ENCODE results near the gene PANX3. TPM values are rescaled to one million over a fixed set of nuclear protein-coding genes. Genes with fewer than 3 reads are reported as not detected.

PANX3 gene
- total RNA-seq, 2 donors from 2014 or later = not detected

- intact Hi-C loops (cut with DNase I) = no loop called here
- no peak for TF ChIP-seq CTCF (IDR thresholded peaks at IDR 0.05)
- Histone ChIP-seq H3K9ac (ENCODE audit: low read depth in 2 of 2, low read length in 2 of 2) (no peak overlapping the region), H3K9me3 (no peaks in the 10 kb centered on the region), H3K27ac (no peak overlapping the region), H3K27me3 (no peaks in the 10 kb centered on the region), H3K4me3 (no peak overlapping the region), H3K36me3 (peaks cover 14% of the 10 kb centered on the region), H3K4me1 (peaks cover 4% of the 10 kb centered on the region)
- no peak for DNase-seq
Measured at GRCh38 chr11:124627546-124627945, 16.3 kb downstream of the PANX3 start.

- Histone ChIP-seq H3K4me1 (no peaks in the 10 kb centered on the region), H3K4me3 (no peak overlapping the region), H3K9me3 (no peaks in the 10 kb centered on the region), H3K9ac (ENCODE audit: low read depth in 2 of 2, low read length in 2 of 2) (no peak overlapping the region), H3K36me3 (peaks cover 24% of the 10 kb centered on the region), H3K27me3 (no peaks in the 10 kb centered on the region), H3K27ac (no peak overlapping the region)
- no peak for DNase-seq
- intact Hi-C loops (cut with DNase I) = no loop called here
- TF ChIP-seq CTCF (IDR thresholded peaks at IDR 0.05) = no peak
Measured at GRCh38 chr11:124629961-124630360, 18.7 kb downstream of the PANX3 start.

GRCh38 chr11:124633355-124633754 lies 22.1 kb downstream of the PANX3 start:
- TF ChIP-seq CTCF (IDR thresholded peaks at IDR 0.05) = no peak
- Histone ChIP-seq H3K4me1 (no peaks in the 10 kb centered on the region), H3K36me3 (peaks cover 24% of the 10 kb centered on the region), H3K4me3 (no peak overlapping the region), H3K9me3 (no peaks in the 10 kb centered on the region), H3K9ac (ENCODE audit: low read depth in 2 of 2, low read length in 2 of 2) (no peak overlapping the region), H3K27ac (no peak overlapping the region), H3K27me3 (no peaks in the 10 kb centered on the region)
- intact Hi-C loops (cut with DNase I) = no loop called here
- no peak for DNase-seq

- Histone ChIP-seq H3K4me3 (no peak overlapping the region), H3K9ac (ENCODE audit: low read depth in 2 of 2, low read length in 2 of 2) (no peak overlapping the region), H3K27ac (no peak overlapping the region), H3K36me3 (peaks cover 21% of the 10 kb centered on the region), H3K4me1 (no peaks in the 10 kb centered on the region), H3K27me3 (no peaks in the 10 kb centered on the region), H3K9me3 (no peaks in the 10 kb centered on the region)
- no peak for DNase-seq
- no peak for TF ChIP-seq CTCF (IDR thresholded peaks at IDR 0.05)
- intact Hi-C loops (cut with DNase I) = no loop called here
Measured at GRCh38 chr11:124635932-124636331, 24.7 kb downstream of the PANX3 start.

GRCh38 chr11:124638500-124638899 lies 27.3 kb downstream of the PANX3 start:
- no peaks in the 10 kb centered on the region for H3K27me3 ChIP-seq
- peaks cover 6% of the 10 kb centered on the region for H3K36me3 ChIP-seq
- TF ChIP-seq CTCF (IDR thresholded peaks at IDR 0.05) = no peak
- no peak for DNase-seq
- no peaks in the 10 kb centered on the region for H3K9me3 ChIP-seq
- no peak overlapping the region for H3K27ac ChIP-seq
- no peak overlapping the region for H3K9ac ChIP-seq (ENCODE audit: low read depth in 2 of 2, low read length in 2 of 2)
- H3K4me1 ChIP-seq = no peaks in the 10 kb centered on the region
- H3K4me3 ChIP-seq = no peak overlapping the region
- intact Hi-C loops (cut with DNase I) = no loop called here

- no peak overlapping the region for H3K27ac ChIP-seq
- H3K9me3 ChIP-seq = no peaks in the 10 kb centered on the region
- H3K36me3 ChIP-seq = peaks cover under 1% of the 10 kb centered on the region
- no peak overlapping the region for H3K4me3 ChIP-seq
- no peak for TF ChIP-seq CTCF (IDR thresholded peaks at IDR 0.05)
- DNase-seq = no peak
- no peaks in the 10 kb centered on the region for H3K27me3 ChIP-seq
- intact Hi-C loops (cut with DNase I) = no loop called here
- no peaks in the 10 kb centered on the region for H3K4me1 ChIP-seq
- no peak overlapping the region for H3K9ac ChIP-seq (ENCODE audit: low read depth in 2 of 2, low read length in 2 of 2)
Measured at GRCh38 chr11:124639186-124639585, 28.0 kb downstream of the PANX3 start.

Data from colonic mucosa (tissue), 4 donors.